ENCODE results near the gene NVL. TPM values are rescaled to one million over a fixed set of nuclear protein-coding genes. Genes with fewer than 3 reads are reported as not detected.

Gene NVL
- total and polyA plus RNA-seq, 8 donors = 22.4 to 46.5 (median 39.0) TPM

DNA sequence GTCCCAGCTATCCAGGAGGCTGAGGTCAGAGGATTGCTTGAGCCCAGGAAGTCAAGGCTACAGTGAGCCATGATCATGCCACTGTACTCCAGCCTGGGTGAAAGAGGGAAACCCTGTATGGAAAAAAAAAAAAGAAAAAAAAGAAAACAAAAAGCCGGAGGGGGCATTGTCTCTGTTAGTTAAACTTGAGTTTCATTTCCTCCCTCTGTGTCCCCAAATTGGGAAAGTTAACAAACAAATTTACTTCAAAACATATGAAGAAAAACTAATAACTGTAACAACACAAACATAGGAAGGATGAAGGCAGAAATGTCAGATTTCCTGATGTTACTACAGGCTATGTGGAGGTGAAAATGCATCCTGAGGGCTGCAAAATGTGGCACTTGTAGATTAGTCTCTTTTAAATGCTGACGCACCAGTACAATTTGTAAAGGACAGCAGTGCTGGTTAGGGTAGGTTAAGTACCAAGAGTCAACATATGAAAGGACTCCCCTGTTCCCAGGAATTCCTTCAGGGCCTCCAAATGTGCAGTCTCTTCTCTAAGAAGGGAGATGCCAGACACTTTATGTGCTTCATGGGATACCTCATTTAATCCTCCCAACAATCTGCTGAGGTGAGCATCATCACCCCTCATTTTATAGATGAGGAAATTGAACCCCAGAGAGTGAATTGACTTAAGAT, 94.0 kb downstream of the NVL start:
- DNase-seq (no peak), ATAC-seq (no peak)
- Histone ChIP-seq H3K27ac (peak overlapping the region in 1 of 2 donors; percentile 46), H3K27me3 (no peaks in the 10 kb centered on the region), H3K9me3 (no peaks in the 10 kb centered on the region), H3K4me1 (peaks cover 0 to 9% of the 10 kb centered on the region in 2 donors), H3K36me3 (peaks cover 0 to 44% of the 10 kb centered on the region in 2 donors), H3K4me3 (no peak overlapping the region)
- TF ChIP-seq CTCF (IDR thresholded peaks at IDR 0.05) = no peak
- intact Hi-C loops (cut with DNase I) = no loop called here

- TF ChIP-seq CTCF (IDR thresholded peaks at IDR 0.05) = no peak
- ATAC-seq = no peak
- H3K4me1 ChIP-seq = peaks cover 0 to 9% of the 10 kb centered on the region in 2 donors
- H3K27me3 ChIP-seq = no peaks in the 10 kb centered on the region
- peaks cover 0 to 64% of the 10 kb centered on the region in 2 donors for H3K36me3 ChIP-seq
- DNase-seq = no peak
- no peak overlapping the region for H3K4me3 ChIP-seq
- H3K27ac ChIP-seq = no peak overlapping the region
- intact Hi-C loops (cut with DNase I) = no loop called here
- no peaks in the 10 kb centered on the region for H3K9me3 ChIP-seq
These were observed 96.0 kb downstream of the NVL start for GRCh38 chr1:224234017-224234416.

DNA sequence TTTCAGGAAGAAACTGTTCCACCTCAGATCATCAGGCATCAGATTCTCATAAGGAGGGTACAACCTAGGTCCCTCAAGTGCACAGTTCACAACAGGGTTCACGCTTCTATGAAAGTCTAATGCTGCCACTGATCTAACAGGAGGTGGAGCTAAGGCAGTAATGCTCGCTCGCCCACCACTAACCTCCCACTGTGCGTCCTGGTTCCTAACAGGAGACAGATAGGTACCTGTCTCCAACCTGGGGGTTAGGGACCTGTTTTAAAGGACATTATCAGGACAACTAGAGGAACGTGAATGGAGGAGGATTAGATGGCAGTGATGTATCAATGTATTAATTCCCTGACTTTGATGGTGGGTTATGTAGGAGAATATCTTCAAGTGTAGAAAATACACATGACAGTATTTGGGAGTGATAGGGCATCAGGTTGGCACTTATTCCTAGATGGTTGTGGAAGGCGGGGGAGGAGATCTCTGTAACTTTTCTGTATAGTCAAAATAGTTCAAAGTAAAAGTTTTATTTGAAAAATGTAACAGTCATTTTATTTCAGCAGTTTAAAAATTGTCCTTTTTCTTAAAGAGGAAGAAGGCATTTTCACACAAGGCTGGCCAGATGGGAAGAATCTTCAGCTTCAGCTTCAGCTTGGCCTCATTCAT, 103.0 kb downstream of the NVL start:
- no peak overlapping the region for H3K4me3 ChIP-seq
- peaks cover 0 to 58% of the 10 kb centered on the region in 2 donors for H3K36me3 ChIP-seq
- no peak overlapping the region for H3K27ac ChIP-seq
- ATAC-seq (no peak), DNase-seq (no peak)
- TF ChIP-seq CTCF (IDR thresholded peaks at IDR 0.05) = no peak
- H3K9me3 ChIP-seq = no peaks in the 10 kb centered on the region
- peaks cover 6 to 9% of the 10 kb centered on the region in 2 donors for H3K4me1 ChIP-seq
- H3K27me3 ChIP-seq = no peaks in the 10 kb centered on the region
- intact Hi-C loops (cut with DNase I) = no loop called here

DNA sequence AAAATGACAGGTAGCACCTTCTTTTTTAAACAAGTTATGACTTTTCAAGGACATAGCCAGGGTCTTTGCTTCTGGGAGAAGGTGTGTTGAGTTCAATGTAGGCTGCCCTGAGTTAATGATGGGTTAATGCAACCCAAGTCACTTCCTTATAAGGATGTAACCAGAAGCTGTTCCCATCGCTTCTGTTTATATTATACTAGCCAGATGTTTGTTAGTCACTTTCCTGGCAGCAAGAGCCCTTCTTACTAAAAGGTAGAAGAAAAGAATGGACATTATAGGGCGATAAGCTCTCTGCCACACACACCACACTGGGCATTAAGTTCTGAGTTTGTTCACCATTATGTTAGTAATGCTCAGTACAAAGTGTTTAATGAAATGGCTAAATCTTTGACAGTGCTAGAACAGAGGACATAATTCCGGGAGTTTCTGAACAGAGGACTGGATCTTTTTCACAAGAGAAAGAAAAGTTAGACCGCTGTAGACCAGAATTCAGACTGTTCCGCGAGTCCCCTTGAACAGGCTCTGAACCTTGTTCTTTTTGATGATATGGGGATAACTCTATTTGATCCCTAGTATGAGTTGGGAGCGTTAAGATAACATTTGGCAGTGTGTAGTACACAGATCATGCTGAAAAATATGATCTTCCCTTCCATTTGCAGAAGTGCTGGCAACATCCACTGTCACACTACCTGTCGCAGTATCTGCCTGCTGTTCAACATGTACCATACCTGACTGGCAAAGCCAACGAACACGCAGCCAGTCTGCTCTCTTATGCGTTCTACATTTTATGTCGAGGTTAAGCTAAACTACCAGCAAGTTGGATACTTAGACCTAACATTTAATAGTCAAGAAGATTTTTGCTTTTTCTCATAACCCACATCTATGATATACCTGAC, 105.9 kb downstream of the NVL start:
- Histone ChIP-seq H3K4me1 (peaks cover 6 to 9% of the 10 kb centered on the region in 2 donors), H3K27ac (no peak overlapping the region), H3K36me3 (peaks cover 0 to 29% of the 10 kb centered on the region in 2 donors), H3K4me3 (no peak overlapping the region), H3K27me3 (no peaks in the 10 kb centered on the region), H3K9me3 (no peaks in the 10 kb centered on the region)
- DNase-seq (no peak), ATAC-seq (peak; percentile 41)
- no peak for TF ChIP-seq CTCF (IDR thresholded peaks at IDR 0.05)
- intact Hi-C loops (cut with DNase I) = no loop called here

Data from left lung (tissue), 10 donors.